ENCODE data around the gene RBM10.

RBM10 gene

DNA sequence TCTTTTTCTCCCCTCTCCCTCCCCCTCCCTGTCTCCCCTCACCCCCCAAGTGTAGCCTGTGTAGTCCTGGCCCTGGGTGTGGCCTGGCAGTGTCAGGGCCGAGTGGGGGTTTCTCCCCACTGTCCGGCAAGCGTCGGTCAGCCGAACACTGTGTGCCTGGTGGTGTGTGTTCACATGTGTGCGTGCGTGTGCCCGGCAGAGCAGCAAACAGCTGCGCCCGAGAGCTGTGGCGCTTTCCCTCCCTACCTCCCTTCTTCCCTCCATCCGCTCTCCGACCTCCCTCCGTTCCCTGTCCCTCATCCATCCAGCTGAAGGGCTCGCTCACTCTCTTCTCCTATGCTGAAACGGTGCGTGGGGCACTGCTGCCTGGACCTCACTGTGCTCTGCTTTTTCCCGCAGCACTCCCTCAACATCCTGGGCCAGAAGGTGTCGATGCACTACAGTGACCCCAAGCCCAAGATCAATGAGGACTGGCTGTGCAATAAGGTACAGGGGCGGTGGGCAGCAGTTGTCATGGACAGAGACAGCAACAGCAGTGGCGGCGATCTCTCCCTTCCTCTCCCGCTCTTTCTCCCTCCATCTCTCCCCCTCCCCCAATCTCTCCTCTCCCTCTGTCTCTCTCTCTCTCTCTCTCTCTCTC lies 31.2 kb downstream of the RBM10 start:
- no peak for DNase-seq

DNA sequence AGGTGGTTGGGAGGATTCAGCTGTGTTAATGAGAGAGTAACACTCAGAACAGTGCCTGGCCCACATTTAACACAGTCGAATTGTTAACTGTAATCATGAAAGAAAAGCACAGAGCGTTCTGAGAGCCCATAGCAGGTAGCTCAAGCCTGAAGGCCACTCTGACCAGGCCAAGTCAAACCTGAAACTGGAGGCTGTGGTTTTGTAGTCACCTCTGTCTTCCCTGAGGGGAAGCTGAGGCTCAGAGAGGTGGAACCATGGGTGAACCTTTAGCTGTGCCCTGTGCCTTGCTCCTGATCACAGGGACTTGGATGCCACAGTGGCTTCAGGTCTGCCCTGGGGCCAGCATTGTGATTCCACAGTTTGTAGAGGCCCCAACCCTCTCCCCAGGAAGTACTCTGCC lies 32.1 kb downstream of the RBM10 start:
- DNase-seq = no peak

DNA sequence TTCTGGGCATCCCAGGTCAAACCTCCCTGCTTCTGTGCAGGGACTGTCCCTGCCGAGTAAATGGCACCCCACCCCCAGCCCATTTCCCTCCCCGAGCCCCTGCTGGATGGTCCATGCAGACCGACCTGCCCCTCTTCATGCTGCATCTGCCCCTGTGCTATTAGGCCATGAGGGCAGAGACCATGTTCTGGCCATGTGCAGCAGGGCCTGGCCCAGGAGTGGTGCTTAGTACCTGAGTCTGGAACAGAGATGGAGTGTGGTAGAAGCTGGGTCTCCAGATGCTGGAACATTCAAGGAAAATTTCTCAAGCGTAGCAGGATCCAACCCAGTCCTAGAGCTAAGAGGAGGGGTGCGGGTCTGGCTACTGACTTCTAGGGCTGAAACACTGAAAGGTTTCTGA lies 33.3 kb downstream of the RBM10 start:
- no peak for DNase-seq

DNA sequence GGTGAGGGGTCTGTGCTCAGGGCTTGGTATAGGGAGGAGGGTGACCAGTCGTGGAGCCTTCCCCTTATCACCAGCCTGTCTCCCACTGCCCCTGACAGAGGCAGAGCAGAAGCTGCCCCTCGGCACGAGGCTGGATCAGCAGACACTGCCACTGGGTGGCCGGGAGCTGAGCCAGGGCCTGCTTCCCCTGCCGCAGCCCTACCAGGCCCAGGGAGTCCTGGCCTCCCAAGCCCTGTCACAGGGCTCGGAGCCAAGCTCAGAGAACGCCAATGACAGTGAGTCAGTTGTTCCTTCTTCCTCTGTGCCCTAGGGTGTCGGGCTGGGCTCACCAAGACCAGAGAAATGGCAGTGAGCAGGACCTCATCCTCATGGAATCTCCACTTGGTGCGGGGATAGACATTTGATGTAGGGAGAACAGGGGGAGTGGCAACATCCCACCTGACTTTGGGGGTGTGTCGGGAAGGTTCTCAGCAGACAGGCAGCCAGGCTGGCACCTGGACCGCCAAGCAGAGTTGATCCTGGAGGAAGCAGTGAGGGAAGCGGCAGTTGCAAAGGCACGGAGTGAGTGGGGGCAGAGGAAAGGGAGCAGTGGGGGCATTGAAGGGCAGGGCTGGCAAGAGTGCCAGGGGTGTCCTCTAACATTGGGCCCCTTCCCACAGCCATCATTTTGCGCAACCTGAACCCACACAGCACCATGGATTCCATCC lies 34.4 kb downstream of the RBM10 start:
- DNase-seq = no peak

DNA sequence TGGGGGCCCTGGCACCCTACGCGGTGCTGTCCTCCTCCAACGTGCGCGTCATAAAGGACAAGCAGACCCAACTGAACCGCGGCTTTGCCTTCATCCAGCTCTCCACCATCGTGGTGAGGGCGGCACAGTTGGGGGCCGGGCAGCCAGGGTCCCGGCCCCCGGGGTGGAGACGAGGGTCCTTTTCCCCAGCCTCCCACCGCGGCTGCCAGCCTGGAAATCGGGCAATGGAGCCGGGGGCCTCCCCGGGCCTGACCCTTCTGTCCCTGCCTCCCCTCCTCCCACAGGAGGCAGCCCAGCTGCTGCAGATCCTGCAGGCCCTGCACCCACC lies 34.9 kb downstream of the RBM10 start:
- DNase-seq = no peak

DNA sequence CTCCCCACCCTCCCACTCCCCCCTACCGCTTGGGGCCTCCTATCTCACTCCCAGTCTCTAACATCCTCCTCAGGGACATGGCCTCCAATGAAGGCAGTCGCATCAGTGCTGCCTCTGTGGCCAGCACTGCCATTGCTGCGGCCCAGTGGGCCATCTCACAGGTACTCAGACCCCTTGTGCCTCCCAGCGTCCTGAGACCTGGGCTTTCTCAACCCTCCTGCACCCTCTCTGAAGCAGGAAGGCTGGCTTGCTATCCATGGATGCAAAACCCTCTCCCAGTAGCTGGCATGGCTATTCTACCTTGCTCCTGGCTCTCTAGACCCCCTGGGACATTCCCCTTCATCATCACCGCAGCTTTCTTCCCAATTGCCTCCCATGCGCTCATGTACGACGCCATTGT lies 35.3 kb downstream of the RBM10 start:
- no peak for DNase-seq

DNA sequence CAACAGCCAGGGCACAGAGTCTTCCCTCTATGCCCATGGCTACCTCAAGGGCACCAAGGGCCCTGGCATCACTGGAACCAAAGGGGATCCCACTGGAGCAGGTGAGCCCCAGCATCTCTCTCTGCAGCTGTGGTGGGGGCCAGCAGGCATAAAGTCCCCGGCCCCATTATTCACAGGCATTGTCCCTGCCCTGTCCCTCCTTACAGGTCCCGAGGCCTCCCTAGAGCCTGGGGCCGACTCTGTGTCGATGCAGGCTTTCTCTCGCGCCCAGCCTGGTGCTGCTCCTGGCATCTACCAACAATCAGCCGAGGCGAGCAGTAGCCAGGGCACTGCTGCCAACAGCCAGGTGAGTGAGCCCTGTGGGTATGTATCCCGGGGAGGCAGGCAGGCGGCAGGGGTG lies 36.3 kb downstream of the RBM10 start:
- no peak for DNase-seq

DNA sequence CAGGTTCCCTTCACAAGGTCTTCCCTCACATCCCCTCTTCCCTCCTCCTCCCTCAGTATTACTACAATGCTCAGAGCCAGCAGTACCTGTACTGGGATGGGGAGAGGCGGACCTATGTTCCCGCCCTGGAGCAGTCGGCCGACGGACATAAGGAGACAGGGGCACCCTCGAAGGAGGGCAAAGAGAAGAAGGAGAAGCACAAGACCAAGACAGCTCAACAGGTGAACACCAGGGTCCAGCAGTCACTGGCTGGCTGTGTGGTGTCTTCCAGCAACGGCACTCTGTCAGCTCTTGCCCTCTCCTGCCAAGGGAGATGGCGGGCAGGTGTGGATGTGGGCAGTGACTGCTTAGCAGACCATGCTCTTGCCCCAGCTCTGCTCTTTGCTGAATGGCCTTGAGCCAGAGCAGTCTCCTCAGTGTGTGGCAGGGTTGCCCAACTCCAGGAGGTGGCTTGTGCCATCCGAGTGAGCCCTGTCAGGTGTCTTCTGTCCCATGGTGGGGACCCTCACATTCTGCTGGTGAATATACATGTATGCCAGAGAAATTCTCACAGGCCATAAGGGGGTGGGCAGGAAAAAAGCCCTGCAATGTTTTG lies 37.2 kb downstream of the RBM10 start:
- DNase-seq = no peak

DNA sequence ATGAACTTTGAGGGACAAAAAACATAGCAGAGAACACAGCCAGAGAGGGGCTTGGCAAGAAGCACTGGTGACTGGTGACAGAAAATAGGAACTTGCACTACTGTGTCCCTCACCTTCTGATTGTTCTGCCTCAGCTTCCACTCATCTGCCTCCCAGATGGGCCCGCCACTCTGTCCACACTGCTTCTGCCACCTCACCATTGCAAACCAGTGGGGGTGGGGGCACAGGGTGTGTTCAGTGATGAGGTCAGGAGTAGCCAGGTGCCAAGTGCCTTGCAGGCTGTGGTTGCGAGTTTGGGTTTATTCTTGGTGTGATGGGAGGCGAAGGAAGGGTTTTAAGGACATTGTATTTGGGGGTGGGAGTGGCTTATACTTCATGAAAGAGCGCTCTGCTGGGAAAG lies 39.5 kb downstream of the RBM10 start:
- DNase-seq = no peak

DNA sequence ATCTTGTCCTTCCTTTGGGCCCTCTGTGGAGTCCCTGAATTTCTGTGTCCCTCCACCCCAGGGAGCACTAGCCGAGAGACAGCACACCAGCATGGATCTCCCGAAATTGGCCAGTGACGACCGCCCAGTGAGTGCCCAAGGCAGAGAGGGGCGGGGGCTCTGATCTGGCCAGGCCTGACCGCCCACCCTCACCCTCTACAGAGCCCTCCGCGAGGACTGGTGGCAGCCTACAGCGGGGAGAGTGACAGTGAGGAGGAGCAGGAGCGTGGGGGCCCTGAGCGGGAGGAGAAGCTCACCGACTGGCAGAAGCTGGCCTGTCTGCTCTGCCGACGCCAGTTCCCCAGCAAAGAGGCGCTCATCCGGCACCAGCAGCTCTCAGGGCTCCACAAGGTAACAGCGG lies 40.2 kb downstream of the RBM10 start:
- DNase-seq = no peak

DNA sequence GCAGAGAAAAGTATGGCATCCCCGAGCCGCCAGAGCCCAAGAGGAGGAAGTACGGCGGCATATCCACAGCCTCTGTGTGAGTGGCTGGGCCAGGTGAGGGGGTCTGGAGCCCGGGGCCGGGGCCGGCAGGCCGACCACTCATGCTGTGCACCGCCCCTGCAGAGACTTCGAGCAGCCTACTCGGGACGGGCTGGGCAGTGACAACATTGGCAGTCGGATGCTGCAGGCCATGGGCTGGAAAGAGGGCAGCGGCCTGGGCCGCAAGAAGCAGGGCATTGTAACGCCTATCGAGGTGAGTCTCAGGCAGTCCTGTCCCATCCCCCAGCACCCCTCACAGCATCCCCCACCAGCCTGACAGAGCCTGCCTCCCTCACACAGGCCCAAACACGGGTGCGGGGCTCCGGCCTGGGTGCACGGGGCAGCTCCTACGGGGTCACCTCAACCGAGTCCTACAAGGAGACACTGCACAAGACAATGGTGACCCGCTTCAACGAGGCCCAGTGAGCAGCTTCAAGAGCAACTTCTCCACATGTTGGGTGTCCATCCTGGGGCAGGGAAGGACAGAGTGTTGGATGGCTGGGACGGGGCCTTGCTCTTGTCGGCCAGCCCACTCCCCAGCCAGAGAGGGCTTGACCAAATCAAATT lies 41.2 kb downstream of the RBM10 start:
- DNase-seq = no peak

DNA sequence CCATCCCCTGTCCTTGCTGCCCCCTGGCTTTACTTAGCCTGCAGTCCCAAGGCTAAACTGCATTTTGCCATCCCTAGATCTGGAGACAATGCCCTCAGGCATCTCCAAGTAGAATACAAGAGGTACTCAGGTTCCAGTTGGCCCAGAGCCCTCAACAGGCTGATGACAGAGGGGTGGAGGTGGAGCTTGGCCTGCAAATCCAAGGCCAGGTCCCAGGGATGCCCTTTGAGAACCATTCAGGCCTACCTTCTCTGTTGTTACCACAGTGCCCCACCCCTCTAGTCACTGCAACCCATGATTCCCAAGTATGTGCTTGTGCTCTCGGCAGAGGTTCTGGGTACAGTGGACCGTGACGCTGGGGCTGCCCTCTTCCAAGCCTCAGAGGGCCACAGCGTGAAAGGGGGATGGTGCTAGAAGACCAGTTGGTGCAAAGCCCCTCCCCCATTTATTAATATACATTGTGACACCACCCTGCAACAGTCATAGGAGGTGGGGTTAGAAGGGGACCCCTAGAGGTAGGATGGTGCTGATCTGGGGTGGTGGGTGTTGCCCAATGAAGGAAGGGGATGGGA lies 42.2 kb downstream of the RBM10 start:
- no peak for DNase-seq

DNA sequence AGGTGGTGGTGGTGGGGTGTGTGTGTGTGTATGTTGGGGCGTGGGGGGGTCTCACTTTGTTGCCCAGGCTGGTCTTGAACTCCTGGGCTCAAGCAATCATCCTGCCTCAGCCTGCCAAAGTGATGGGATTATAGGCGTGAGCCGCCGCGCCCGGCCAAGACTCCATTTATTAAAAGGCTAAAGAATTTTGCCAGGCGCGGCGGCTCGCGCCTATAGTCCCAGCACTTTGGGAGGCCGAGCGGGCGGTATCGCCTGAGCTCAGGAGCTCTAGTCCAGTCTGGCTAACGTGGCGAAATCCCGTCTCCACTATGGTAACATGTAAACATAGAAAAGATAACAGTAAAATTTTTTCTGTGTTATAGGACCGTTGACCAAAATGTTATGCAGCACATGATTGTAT lies 44.9 kb downstream of the RBM10 start:
- DNase-seq = no peak

DNA sequence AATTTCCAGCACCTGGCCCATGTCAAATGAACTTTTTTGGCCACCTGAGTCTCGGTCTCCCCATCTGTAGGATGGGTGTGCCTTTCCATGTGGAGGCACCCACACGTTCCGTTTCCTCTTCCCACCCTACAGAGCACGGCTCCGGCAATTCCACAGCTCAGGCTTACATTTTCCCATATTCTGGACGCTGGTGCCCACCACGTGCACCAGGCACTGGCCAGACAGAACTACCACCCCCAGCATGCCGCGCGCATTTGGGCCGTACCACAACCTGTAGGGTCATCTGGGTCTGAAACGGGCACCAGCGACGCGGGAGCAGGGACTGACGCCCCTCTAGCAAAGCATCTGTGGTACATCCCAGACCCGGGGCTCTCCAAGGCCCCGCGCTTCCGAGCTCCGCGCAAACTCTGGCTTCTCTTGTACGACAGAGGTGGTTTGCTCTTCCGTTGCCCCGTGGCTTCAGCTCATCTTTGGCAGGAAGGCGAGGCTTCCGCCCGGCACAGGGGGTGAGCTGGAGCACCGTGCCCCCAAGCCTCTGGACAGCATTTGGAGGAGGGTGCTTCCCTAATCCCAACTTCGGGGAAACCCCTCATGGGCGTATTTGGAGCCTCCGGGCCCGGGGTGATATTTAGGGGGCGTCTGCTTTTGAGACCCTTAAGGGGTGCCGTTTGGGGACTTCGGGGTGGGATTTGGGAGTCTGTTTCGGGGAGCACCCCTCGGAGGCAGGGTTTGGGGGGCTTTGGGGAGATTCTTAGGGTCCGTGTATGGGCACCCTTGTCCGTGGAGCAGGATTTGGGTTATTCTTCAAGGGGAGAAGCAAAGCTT lies 45.6 kb downstream of the RBM10 start:
- DNase-seq = peak; percentile 82

DNA sequence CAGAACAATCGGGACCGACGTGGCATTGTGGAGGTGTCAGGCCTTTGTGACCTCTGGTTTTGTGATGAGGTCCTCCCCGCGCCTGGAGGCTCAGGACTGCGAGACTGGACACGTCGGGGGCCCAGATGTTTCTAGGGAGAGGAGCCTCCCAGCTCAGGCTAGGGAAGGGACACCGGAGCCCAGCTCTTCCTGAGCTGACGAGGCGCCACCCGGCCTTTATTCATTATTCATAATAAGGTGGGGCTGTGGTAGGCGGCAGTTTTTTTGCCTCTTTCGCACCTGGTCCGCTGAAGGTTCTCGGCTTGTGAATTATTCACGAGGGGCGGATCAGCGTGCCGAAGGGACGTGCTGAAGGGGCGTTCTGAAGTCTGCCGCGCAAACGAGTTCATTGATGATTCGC lies 46.3 kb downstream of the RBM10 start:
- peak; percentile 8 for DNase-seq

DNA sequence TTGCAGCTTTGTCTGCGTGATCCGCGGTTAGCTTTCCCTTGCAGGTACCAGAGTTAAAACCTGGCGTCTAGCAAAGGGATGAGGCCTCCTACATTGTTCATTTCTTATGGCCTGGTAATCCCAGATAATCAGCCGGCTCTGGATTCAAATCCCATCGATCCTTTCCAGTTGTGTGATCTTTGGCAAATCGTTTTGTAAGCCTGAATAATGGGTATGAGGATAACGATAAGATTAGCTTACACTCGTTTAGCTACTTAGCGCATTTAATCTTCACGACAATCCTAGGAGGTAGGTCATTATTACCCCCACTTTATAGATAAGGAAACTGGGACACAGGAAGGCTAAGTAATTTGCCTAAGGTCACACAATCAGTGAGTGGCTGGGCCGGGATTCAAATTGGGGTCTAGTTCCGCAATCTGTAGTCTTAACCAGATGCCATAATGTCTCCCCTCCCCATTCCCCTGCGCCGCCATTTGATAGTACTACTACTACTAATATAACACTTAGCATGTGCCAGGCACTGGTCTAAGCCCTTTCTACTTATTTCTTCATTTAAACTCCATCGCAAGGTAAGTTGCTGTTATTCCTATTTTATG lies 46.9 kb downstream of the RBM10 start:
- DNase-seq = no peak

DNA sequence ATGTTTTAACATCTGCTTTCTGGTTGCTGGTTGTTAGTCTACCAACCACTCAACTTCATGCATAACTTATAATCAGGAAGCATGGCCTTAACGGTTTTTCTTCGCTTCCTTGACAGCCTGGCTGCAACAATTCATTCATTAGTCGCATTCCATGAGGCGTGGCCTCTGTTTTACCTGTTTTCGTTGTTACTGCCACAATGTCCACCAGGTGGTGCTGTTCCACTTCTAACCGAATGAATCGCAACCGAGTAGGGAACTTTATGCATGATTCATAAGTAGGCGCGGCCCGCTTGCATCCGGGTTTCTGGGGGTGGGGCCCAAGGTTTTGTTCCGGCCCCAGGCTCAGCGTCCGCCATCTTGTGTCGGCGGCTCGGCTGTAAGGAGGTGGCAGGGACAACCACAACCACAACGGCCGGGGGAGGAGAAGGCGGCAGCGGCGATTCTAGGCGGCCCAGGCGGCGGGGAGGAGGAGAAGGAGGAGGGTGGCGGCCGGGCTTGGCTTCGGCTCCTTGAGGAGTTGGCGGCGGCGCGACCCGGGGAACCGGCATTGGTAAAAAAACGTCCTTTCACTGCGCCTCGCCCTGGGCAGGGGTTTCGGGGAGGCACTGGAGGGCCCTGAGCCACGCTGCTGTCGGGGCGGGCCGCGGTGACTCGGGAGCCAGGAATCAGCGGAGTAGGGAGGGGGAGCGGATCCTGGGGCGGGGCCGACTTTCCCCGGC lies 48.6 kb downstream of the RBM10 start, which contains the start of gene UBA1:
TSS of gene UBA1 (plus strand) at position 355 of the 719 bp plus-strand sequence. CDS start 4,974 bp downstream, outside the sequence.
- DNase-seq = peak; percentile 88

DNA sequence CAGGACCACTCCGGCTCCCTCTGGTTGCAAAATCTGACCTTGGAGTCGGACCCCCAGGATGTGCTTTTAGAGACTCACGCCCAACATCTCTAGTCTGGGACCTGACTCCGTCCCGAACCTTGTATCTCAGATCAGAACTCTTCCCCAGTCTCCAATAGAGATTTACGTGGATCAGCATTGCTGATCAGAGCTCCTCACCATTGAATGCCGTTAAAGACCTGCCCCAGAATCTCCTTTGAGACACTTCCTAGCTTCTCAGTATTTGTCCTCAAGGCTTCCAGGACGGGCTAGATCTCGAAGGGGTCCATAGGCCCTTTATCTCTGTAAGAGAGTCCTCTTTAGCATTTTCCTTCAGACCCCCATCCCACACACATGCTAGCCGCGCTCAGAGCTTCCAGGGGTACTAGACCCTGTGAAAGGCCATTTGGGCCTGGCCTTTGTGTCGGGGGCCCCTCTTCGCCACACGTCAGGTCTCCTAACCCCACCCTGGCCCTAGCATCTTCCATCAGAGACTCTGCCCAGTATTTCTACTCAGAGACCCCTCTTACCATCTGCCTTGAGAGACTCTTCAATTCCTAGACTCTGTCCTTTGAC lies 49.3 kb downstream of the RBM10 start:
- DNase-seq = no peak

DNA sequence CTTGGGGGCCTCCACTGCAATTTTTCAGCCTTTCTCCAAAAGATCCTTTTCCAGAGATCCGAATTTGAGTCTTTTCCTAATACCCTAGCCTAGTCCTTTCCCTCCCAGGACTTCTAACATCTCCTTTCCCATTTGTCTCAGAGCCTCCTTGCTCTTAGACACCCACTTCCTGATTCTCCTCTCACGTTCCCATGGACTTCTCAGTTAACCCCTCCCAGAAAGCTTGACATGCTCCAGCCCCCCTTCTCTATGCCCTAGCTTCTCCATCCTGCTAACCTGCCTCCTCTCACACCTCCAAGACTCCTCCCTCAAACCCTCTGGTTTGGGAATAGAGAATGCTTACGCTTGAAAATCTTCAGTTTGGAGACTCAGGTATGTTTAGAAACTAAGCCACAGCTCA lies 51.1 kb downstream of the RBM10 start:
- DNase-seq = no peak

DNA sequence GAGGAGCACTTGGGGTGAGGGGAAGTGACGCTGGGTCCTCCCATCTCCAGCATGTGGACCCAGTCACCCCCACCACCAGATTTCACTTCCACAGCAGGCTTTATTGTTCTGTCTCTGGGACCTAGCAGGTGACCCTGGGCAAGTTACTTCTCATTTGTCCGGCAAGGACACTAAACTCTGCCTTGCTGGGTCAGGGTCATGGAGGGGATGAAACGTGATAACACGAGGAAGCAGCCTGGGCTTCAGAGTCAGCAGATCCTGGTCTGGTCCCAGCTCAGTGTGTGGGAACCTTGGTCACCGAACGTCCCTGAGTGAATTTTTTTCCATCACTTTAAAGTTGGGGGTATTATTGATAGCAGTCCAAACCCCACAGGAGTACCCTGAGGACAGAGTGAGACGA lies 52.5 kb downstream of the RBM10 start:
- DNase-seq = no peak

DNA sequence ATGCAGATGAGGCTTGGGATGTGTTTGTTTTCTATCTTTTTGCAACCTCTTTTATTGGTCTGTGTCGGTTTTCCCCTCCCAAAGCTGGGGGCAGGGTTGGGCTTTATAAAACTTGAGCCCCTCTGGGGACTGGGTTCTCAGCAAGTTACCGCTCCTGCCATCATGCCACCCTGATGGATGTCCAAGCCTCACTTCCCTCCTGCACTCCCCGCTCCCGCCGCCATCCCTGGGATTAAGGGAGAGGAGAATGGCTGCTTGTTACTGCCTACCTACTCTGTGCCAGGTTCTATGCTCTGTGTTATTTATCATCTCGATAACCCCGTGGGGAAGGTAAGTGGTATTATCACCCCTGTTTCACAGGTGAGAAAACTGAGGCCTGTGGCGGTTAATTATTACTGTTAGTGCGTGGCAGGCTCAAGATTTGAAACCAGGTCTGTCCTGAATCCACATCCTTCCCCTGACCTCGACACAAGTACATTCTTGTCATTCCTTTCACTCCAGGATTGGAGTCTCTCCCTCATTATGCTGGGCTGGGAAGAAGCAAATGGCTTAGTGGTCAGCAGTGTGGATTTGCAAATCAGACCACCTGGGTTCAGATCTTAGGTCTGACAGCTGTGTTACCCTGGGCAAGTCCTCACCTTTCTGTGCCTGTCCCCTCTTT lies 53.1 kb downstream of the RBM10 start:
- no peak for DNase-seq
